A549 (cell line): ENCODE results near the gene PRICKLE1. TPM values are rescaled to one million over a fixed set of nuclear protein-coding genes. Genes with fewer than 3 reads are reported as not detected.

Experiments used
- ATAC-seq, 2 experiments: fragments of 200-7000 bp in 1 of 2; fragments of >200 bp in 1 of 2; cut with Nextera tagmentation in 1 of 2; cut with Tn5 transposase in 1 of 2; 3 replicates each; pipeline versions ENCODE4 v1.8.0 to v1.9.1; 2018 to 2020; ENCODE audit warnings: mild to moderate bottlenecking in 1 of 2, moderate library complexity in 1 of 2
- CTCF ChIA-PET: fragments of 300-600 bp; sonication (Branson Sonifier 250); formaldehyde crosslinking; extraction: SDS; loops from one replicate; lab custom pipeline; 2021; ENCODE audit warnings: antibody characterized with exemption, inconsistent platforms; lab: Yijun Ruan, JAX
- POLR2A ChIA-PET: fragments of 350-600 bp; formaldehyde crosslinking; extraction: SDS; loops from one replicate; lab custom pipeline; 2021; ENCODE audit warnings: antibody characterized with exemption, inconsistent platforms; lab: Yijun Ruan, JAX
- DNase-seq, 2 experiments: peaks; one replicate each; pipeline versions ENCODE4 v3.0.0 to v3.0.0-alpha.2; 2011 to 2016; ENCODE audit warnings: low read depth in 1 of 2, low spot score in 1 of 2
- FAIRE-seq: peaks from 2 replicates; lab custom pipeline; 2011; peaks lifted over from hg19 to GRCh38; lab: Jason Lieb, UNC
- H3K27ac ChIP-seq, 2 experiments: fragments of >200 bp; sonication (Bioruptor Twin); formaldehyde crosslinking; 3 replicates each; pipeline ENCODE4 v1.5.1; 2016 to 2017
- H3K4me1 ChIP-seq: fragments of >200 bp; sonication (Bioruptor Twin); formaldehyde crosslinking; 3 replicates; pipeline ENCODE4 v1.6.1; 2016
- H3K4me2 ChIP-seq: fragments of >200 bp; sonication (Bioruptor Twin); formaldehyde crosslinking; 3 replicates; pipeline ENCODE4 v1.6.1; 2016
- H3K4me3 ChIP-seq: fragments of >200 bp; sonication (Bioruptor Twin); formaldehyde crosslinking; 3 replicates; pipeline ENCODE4 v1.5.1; 2016
- H3K9me3 ChIP-seq: fragments of >200 bp; sonication (Bioruptor Twin); formaldehyde crosslinking; 3 replicates; pipeline ENCODE4 v1.6.1; 2016
- ATOH8 ChIP-seq: fragments of 250-450 bp; sonication (Bioruptor Pico); IDR thresholded peaks from 2 replicates; pipeline ENCODE4 v1.5.0; 2020; ENCODE audit warnings: low read depth, mild to moderate bottlenecking, moderate library complexity
- CBX8 ChIP-seq: fragments of 200-600 bp; sonication (generic); IDR thresholded peaks from 2 replicates; pipeline ENCODE4 v1.6.1; 2016
- CTCF ChIP-seq: fragments of >200 bp; sonication (Bioruptor Twin); formaldehyde crosslinking; IDR thresholded peaks from 3 replicates; pipeline ENCODE4 v1.5.1; 2016
- FOSL2 ChIP-seq, 2 experiments: fragments of 450-650 bp in 1 of 2; fragments of >200 bp in 1 of 2; sonication (Bioruptor Twin) in 1 of 2; formaldehyde crosslinking; IDR thresholded peaks; 2 replicates each; pipeline versions ENCODE4 v1.5.0 to v1.6.1; 2016 to 2020; ENCODE audit warnings: mild to moderate bottlenecking in 1 of 2, moderate library complexity in 1 of 2
- GATA3 ChIP-seq: IDR thresholded peaks from 2 replicates; pipeline ENCODE4 v1.6.1; 2012; ENCODE audit warnings: borderline replicate concordance
- HDAC2 ChIP-seq: fragments of 200-600 bp; sonication (generic); IDR thresholded peaks from 2 replicates; pipeline ENCODE4 v1.6.1; 2016
- HMGXB4 ChIP-seq: fragments of 250-450 bp; sonication (Bioruptor Pico); IDR thresholded peaks from 2 replicates; pipeline ENCODE4 v1.5.0; 2021; ENCODE audit warnings: mild to moderate bottlenecking, moderate library complexity, borderline replicate concordance
- JUN ChIP-seq, 2 experiments: fragments of >200 bp; sonication (Bioruptor Twin); formaldehyde crosslinking; IDR thresholded peaks; 2 replicates in 1 of 2; 3 replicates in 1 of 2; pipeline ENCODE4 v1.6.1; 2016 to 2017
- KDM1A ChIP-seq: fragments of 200-600 bp; sonication (generic); IDR thresholded peaks from 2 replicates; pipeline ENCODE4 v1.6.1; 2016; ENCODE audit warnings: low read depth, mild to moderate bottlenecking
- MAFK ChIP-seq: fragments of 450-650 bp; IDR thresholded peaks from 2 replicates; pipeline ENCODE4 v1.6.1; 2014; ENCODE audit not compliant: partially characterized antibody
- MAX ChIP-seq: IDR thresholded peaks from 2 replicates; pipeline ENCODE4 v1.6.1; 2012
- PBX3 ChIP-seq: IDR thresholded peaks from 2 replicates; pipeline ENCODE4 v1.6.1; 2012
- POLR2AphosphoS2 ChIP-seq: conservative IDR thresholded peaks from 2 replicates; pipeline ENCODE4 v1.6.1; 2012; ENCODE audit warnings: low read length, improper control_type of control experiment, inconsistent platforms
- RAD21 ChIP-seq, 2 experiments: fragments of >200 bp in 1 of 2; sonication (Bioruptor Twin) in 1 of 2; formaldehyde crosslinking in 1 of 2; IDR thresholded peaks in 1 of 2; conservative IDR thresholded peaks in 1 of 2; 2 replicates in 1 of 2; 3 replicates in 1 of 2; pipeline ENCODE4 v1.6.1; 2012 to 2018; ENCODE audit warnings: inconsistent platforms in 1 of 2
- RARB ChIP-seq: fragments of 250-450 bp; sonication (Bioruptor Pico); IDR thresholded peaks from 2 replicates; pipeline ENCODE4 v1.8.0; 2021; ENCODE audit warnings: mild to moderate bottlenecking, moderate library complexity
- REST ChIP-seq: fragments of 200-600 bp; sonication (generic); IDR thresholded peaks from 2 replicates; pipeline ENCODE4 v1.6.1; 2016; ENCODE audit warnings: antibody characterized with exemption, mild to moderate bottlenecking, moderate library complexity
- RFX5 ChIP-seq: fragments of 450-650 bp; IDR thresholded peaks from 2 replicates; pipeline ENCODE4 v1.7.1; 2014; ENCODE audit warnings: antibody characterized with exemption, mild to moderate bottlenecking, moderate library complexity
- RNF2 ChIP-seq: fragments of 200-600 bp; sonication (generic); IDR thresholded peaks from 2 replicates; pipeline ENCODE4 v1.6.1; 2016; ENCODE audit warnings: low read depth, mild to moderate bottlenecking, antibody characterized with exemption, moderate library complexity, borderline replicate concordance
- SMC3 ChIP-seq: fragments of >200 bp; sonication (Bioruptor Twin); formaldehyde crosslinking; IDR thresholded peaks from 3 replicates; pipeline ENCODE4 v1.6.1; 2018; ENCODE audit warnings: inconsistent platforms
- TP53 ChIP-seq: fragments of 250-450 bp; sonication (Bioruptor Pico); IDR thresholded peaks from 2 replicates; pipeline ENCODE4 v1.5.0; 2021; ENCODE audit warnings: mild to moderate bottlenecking, moderate library complexity
- ZFP36 ChIP-seq: fragments of 450-650 bp; IDR thresholded peaks from 2 replicates; pipeline ENCODE4 v1.6.1; 2014; ENCODE audit warnings: borderline replicate concordance; ENCODE audit not compliant: partially characterized antibody
- ZSCAN20 ChIP-seq: fragments of 250-450 bp; sonication (Bioruptor Pico); IDR thresholded peaks from 2 replicates; pipeline ENCODE4 v1.8.0; 2022; ENCODE audit warnings: mild to moderate bottlenecking, moderate library complexity
- WGBS: methylation state at CpG from one replicate; pipeline ENCODE4 v1.1.6; 2017; ENCODE audit errors: missing lambda C conversion rate; 5-methylcytosine and 5-hydroxymethylcytosine counted together
- polyA plus RNA-seq, 4 experiments: library from polyadenylated mRNA; depleted of rRNA in 3 of 4; stranded (reverse); fragments of >200 nt; fragmentation: RNase III in 1 of 4; extraction: RNeasy Plus Mini Kit Qiagen cat#74134 plus additional on column Dnase treatment in 1 of 4; gene quantifications; 2 replicates in 3 of 4; 3 replicates in 1 of 4; pipeline ENCODE4 v1.2.3, GENCODE V29; 2011 to 2017

PRICKLE1 gene
- polyA plus RNA-seq, 2 of the 4 experiments (the other 2 are of a cell fraction) = 1.5 to 1.8 TPM

- H3K4me1 ChIP-seq = peaks cover 18% of the 10 kb centered on the region; the same call in 1 of the 3 replicates
- DNase-seq = peak; percentile 28 to 35
- 2% methylated on average over 24 of the region's 25 CpGs for WGBS
- H3K9me3 ChIP-seq = no peaks in the 10 kb centered on the region
- peak overlapping the region; percentile 99 for H3K4me2 ChIP-seq
- CTCF ChIA-PET = no interaction called here
- no peak for FAIRE-seq
- peak overlapping the region; percentile 54 to 84 for H3K27ac ChIP-seq
- POLR2A ChIA-PET = interaction anchor here (0.6 to 0.7 kb wide), 2 partner anchors 100 to 1122 kb away, joined by 3 to 7 read pairs; no protein-coding TSS in a partner anchor
- peak; percentile 35 to 39 for ATAC-seq
- peak overlapping the region; percentile 73 for H3K4me3 ChIP-seq
- TF ChIP-seq REST (no peak), CBX8 (0 out of 2 replicates have a peak, but pooled peaks have one; percentile 19), JUN (IDR thresholded peaks at IDR 0.05) (no peak), RAD21 (conservative IDR thresholded peaks at IDR 0.05 in 1 of 2, IDR thresholded peaks at IDR 0.05 in 1 of 2) (peak in 1 of 2 experiments; percentile 20; a peak in 2 of 5 replicates), ATOH8 (CRISPR knock-in tag) (no peak), CTCF (0 out of 3 replicates have a peak, but pooled peaks have one; percentile 11), MAX (0 out of 2 replicates have a peak, but pooled peaks have one; percentile 14), TP53 (CRISPR knock-in tag) (no peak)
- TF ChIP-seq, all 56 proteins: peak for 4
Measured at GRCh38 chr12:42590330-42590934, 886 bp upstream of the PRICKLE1 start.

- DNase-seq (peak; percentile 31 to 41), FAIRE-seq (no peak), ATAC-seq (peak; percentile 70 to 81)
- no peaks in the 10 kb centered on the region for H3K9me3 ChIP-seq
- peak overlapping the region; percentile 54 to 84 for H3K27ac ChIP-seq
- H3K4me1 ChIP-seq = peaks cover 18% of the 10 kb centered on the region; the same call in 1 of the 3 replicates
- H3K4me2 ChIP-seq = peak overlapping the region; percentile 99
- POLR2A ChIA-PET = no interaction called here
- peak overlapping the region; percentile 73 for H3K4me3 ChIP-seq
- WGBS = 12% methylated on average over 41 of the region's 52 CpGs
- CTCF ChIA-PET = interaction anchor here (0.6 to 1.9 kb wide), 3 partner anchors 9 to 105 kb away, joined by 3 to 6 read pairs (median 3); no protein-coding TSS in a partner anchor
- no peak for TF ChIP-seq PBX3
- no peak for TF ChIP-seq HDAC2
- TF ChIP-seq RFX5 = no peak
- TF ChIP-seq RNF2 = 0 out of 2 replicates have a peak, but pooled peaks have one; percentile 30
- TF ChIP-seq SMC3 = peak; percentile 31; the same call in 2 of the 3 replicates
- TF ChIP-seq RARB (CRISPR knock-in tag) = no peak
- no peak for TF ChIP-seq GATA3
- TF ChIP-seq ZFP36 = no peak
- TF ChIP-seq POLR2AphosphoS2 = no peak
- no peak for TF ChIP-seq HMGXB4 (CRISPR knock-in tag)
- TF ChIP-seq RAD21 (conservative IDR thresholded peaks at IDR 0.05 in 1 of 2, IDR thresholded peaks at IDR 0.05 in 1 of 2) = peak; percentile 66 to 78
- no peak for TF ChIP-seq ZSCAN20
- no peak for TF ChIP-seq KDM1A
- no peak for TF ChIP-seq FOSL2 (IDR thresholded peaks at IDR 0.05)
- TF ChIP-seq FOSL2 (CRISPR knock-in tag; IDR thresholded peaks at IDR 0.05) = no peak
- TF ChIP-seq CBX8 = peak; percentile 82; the same call in 1 of the 2 replicates
- TF ChIP-seq MAX = 0 out of 2 replicates have a peak, but pooled peaks have one; percentile 3
- TF ChIP-seq MAFK = no peak
Measured at GRCh38 chr12:42588524-42589464, 752 bp downstream of the PRICKLE1 start.
